PFSK-1 (cell line): ENCODE results near the gene IRF2BPL.

Source experiments
- FOXP2 ChIP-seq: optimal IDR thresholded peaks from 2 replicates; pipeline ENCODE3; 2011; ENCODE audit warnings: borderline replicate concordance, control low read depth, inconsistent platforms; ENCODE audit not compliant: insufficient read depth; ENCODE audit errors: extremely low read length, extremely low read depth
- POLR2AphosphoS5 ChIP-seq: IDR thresholded peaks from 2 replicates; pipeline ENCODE4 v1.6.1; 2012; ENCODE audit warnings: low read depth, mild to moderate bottlenecking, control low read depth, low read length, moderate library complexity
- REST ChIP-seq, 2 experiments: IDR thresholded peaks; 2 replicates each; pipeline versions ENCODE4 v1.6.1 to v1.8.0; 2011 to 2012; ENCODE audit warnings: low read depth in 2 of 2, low read length in 2 of 2, control low read depth in 1 of 2, inconsistent platforms in 1 of 2, mild to moderate bottlenecking in 1 of 2, moderate library complexity in 1 of 2; ENCODE audit not compliant: insufficient read depth in 1 of 2
- SIN3A ChIP-seq: IDR thresholded peaks from 2 replicates; pipeline ENCODE4 v1.6.1; 2012; ENCODE audit warnings: mild to moderate bottlenecking, low read length, moderate library complexity, borderline replicate concordance; ENCODE audit not compliant: insufficient read depth
- TAF1 ChIP-seq: IDR thresholded peaks from 2 replicates; pipeline ENCODE4 v1.6.1; 2012; ENCODE audit warnings: low read length, control low read depth, borderline replicate concordance; ENCODE audit not compliant: insufficient read depth

GRCh38 chr14:77026930-77027537 lies 1.5 kb downstream of the IRF2BPL start:
- TF ChIP-seq TAF1 (no peak), REST (IDR thresholded peaks at IDR 0.05; ENCODE audit: insufficient read depth in 1 of 2, low read depth in 2 of 2, low read length in 2 of 2) (no peak), SIN3A (no peak), POLR2AphosphoS5 (no peak), FOXP2 (no peak)
